Measurements from ENCODE around the gene ZIC1. TPM values are rescaled to one million over a fixed set of nuclear protein-coding genes. Genes with fewer than 3 reads are reported as not detected.

The ZIC1 gene
- total RNA-seq, 2 donors from 2014 or later = not detected

DNA sequence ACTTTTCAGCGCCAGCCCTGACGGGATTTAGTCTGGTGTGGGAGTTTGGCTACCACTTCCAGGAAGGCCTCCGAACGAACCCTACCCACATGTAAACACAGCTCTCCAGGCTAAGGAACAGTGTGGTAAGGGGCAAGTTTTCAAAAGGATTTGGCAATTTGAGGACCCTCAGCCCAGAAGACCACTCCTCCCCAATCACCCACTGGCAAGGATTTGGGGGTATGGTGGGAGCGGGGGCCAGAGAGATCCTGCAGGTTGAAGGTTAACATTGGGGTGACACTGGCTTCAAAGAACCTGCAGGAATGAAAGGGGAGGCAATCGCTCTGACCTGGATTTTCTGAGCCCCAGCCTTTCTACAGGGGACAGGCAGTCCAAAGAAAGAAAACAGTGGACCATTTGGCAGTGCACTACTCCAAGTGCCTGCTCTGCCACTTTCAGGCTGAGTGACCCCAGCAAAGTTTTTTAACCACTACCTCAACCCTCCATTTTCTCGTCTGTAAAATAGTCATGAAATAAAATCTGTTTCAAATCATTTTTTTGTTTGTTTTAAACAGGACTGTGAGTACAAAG, 37.3 kb upstream of the ZIC1 start:
- ATAC-seq (no peak), DNase-seq (no peak)
- intact Hi-C loops (cut with DNase I) = no loop called here
- Histone ChIP-seq H3K27ac (no peak overlapping the region), H3K9me3 (no peaks in the 10 kb centered on the region), H3K4me1 (no peaks in the 10 kb centered on the region), H3K36me3 (replicated peaks in 1 of 2; ENCODE audit: insufficient read depth in 1 of 2, low read depth in 2 of 2) (no peaks in the 10 kb centered on the region), H3K4me3 (no peak overlapping the region), H3K27me3 (peaks cover 0 to 12% of the 10 kb centered on the region in 2 donors)
- 5 to 8% methylated on average over 7 of the region's 7 CpGs for WGBS, 2 donors
- no peak for TF ChIP-seq POLR2A (IDR thresholded peaks at IDR 0.05)
- TF ChIP-seq, protein P1, sequence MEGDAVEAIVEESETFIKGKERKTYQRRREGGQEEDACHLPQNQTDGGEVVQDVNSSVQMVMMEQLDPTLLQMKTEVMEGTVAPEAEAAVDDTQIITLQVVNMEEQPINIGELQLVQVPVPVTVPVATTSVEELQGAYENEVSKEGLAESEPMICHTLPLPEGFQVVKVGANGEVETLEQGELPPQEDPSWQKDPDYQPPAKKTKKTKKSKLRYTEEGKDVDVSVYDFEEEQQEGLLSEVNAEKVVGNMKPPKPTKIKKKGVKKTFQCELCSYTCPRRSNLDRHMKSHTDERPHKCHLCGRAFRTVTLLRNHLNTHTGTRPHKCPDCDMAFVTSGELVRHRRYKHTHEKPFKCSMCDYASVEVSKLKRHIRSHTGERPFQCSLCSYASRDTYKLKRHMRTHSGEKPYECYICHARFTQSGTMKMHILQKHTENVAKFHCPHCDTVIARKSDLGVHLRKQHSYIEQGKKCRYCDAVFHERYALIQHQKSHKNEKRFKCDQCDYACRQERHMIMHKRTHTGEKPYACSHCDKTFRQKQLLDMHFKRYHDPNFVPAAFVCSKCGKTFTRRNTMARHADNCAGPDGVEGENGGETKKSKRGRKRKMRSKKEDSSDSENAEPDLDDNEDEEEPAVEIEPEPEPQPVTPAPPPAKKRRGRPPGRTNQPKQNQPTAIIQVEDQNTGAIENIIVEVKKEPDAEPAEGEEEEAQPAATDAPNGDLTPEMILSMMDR (IDR thresholded peaks at IDR 0.05) = no peak

DNA sequence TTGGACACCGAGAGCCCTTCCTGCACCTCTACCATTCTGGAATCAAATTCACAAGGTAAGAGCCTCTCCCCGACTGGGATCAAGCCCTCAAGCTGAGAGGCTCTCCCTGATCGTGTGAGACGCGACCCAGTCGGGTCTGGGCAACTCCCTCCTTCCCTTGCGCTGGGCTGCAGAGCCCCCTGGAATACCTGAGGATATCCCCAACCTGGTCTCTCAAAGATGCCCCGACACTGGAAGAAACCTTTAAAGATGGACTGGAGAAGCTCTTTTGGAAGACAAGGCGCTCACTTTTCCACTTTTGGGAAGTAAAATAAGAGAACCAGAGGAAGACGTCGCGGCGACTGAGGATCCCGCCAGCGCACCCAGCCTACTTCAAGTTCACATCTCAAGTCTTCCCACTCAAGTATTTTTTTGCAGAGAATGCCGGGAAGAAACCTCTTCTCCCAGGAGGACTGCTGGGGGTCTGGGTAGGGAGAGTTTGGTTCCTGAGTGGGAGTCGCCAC, 36.6 kb upstream of the ZIC1 start:
- Histone ChIP-seq H3K27me3 (peaks cover 0 to 12% of the 10 kb centered on the region in 2 donors), H3K9me3 (no peaks in the 10 kb centered on the region), H3K4me3 (no peak overlapping the region), H3K4me1 (no peaks in the 10 kb centered on the region), H3K36me3 (replicated peaks in 1 of 2; ENCODE audit: insufficient read depth in 1 of 2, low read depth in 2 of 2) (no peaks in the 10 kb centered on the region), H3K27ac (no peak overlapping the region)
- ATAC-seq (no peak), DNase-seq (no peak)
- TF ChIP-seq POLR2A (IDR thresholded peaks at IDR 0.05) = no peak
- WGBS, 2 donors = 2 to 6% methylated on average over 16 to 17 of the region's 17 CpGs
- intact Hi-C loops (cut with DNase I) = no loop called here

DNA sequence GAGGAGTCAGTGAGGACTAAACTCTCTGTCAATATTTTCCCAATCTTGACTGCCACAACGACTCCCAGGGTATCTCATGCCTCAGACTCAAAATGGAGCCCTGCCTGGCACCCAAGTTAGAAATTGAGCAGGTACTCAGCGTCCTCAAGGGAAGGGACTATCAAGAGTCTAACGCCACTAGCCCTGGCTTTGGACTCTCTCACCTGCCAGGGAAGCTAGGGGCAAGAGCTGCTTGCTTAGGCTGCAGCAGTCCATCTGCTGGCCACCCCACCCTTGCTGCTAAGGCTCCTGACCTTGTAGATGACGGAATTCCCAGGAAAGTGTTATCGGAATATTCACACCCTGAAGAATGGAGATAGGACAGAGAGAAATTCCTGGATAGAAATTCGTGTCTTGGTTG, 35.9 kb upstream of the ZIC1 start:
- TF ChIP-seq POLR2A (IDR thresholded peaks at IDR 0.05) = no peak
- TF ChIP-seq, protein P1 (IDR thresholded peaks at IDR 0.05) = no peak
- no peak for DNase-seq
- Histone ChIP-seq H3K9me3 (no peaks in the 10 kb centered on the region), H3K36me3 (replicated peaks in 1 of 2; ENCODE audit: insufficient read depth in 1 of 2, low read depth in 2 of 2) (no peaks in the 10 kb centered on the region), H3K4me1 (no peaks in the 10 kb centered on the region), H3K27me3 (peaks cover 0 to 4% of the 10 kb centered on the region in 2 donors), H3K27ac (no peak overlapping the region), H3K4me3 (no peak overlapping the region)
- intact Hi-C loops (cut with DNase I) = no loop called here
- no peak for ATAC-seq
- 1 to 7% methylated on average over 6 of the region's 6 CpGs for WGBS, 2 donors

DNA sequence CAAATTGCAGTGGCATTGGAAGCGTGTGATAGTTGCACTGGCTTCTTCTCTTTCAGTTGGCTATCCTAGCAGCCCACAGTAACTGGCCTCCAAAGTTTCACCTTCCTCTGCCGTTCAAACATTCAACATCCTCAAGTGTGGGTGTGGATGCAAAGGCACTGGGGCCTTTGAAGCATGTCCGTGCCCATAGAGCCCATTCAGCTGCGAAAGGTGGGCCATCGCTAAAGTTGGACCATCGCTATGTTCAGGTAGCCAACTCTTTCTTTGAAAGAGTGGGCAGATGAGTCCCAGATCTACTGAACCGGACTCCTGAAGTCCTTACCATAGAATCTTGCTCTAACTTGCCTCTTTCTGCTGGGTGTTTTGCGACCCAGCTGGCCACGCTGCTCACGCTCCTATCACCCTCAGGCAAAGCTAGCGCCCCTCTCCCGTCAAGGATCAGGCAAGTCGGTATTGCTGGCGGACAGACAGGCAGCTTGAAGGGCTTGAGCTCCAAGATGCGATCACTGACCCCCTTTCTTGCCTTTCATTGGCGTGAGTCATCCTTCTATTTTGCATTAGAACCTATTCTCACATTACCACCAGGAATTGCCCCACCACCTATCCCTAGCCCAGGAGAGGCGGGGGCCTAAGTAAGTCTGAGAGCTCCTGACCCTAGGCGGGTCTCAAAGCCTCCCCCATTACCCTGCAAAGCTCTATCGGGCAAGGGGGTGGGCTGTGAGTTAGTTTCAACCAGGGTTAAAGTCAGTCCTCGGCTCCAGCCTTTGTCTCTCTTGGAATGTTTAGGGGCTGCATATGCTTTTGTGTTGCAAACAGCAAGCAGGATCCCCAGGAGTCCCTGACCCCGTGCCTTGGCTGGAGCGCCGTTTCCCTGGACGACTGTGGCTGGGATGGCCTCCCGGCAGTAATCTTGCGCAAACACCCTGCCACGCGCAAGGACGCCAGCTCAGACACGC, 31.5 kb upstream of the ZIC1 start:
- 6 to 10% methylated on average over 29 to 30 of the region's 30 CpGs for WGBS, 2 donors
- Histone ChIP-seq H3K4me3 (no peak overlapping the region), H3K27me3 (peaks cover 0 to 16% of the 10 kb centered on the region in 2 donors), H3K36me3 (replicated peaks in 1 of 2; ENCODE audit: insufficient read depth in 1 of 2, low read depth in 2 of 2) (no peaks in the 10 kb centered on the region), H3K27ac (no peak overlapping the region), H3K9me3 (no peaks in the 10 kb centered on the region), H3K4me1 (no peaks in the 10 kb centered on the region)
- ATAC-seq (no peak), DNase-seq (no peak)
- TF ChIP-seq, protein P1 (IDR thresholded peaks at IDR 0.05) = no peak
- TF ChIP-seq POLR2A (IDR thresholded peaks at IDR 0.05) = no peak
- intact Hi-C loops (cut with DNase I) = no loop called here

DNA sequence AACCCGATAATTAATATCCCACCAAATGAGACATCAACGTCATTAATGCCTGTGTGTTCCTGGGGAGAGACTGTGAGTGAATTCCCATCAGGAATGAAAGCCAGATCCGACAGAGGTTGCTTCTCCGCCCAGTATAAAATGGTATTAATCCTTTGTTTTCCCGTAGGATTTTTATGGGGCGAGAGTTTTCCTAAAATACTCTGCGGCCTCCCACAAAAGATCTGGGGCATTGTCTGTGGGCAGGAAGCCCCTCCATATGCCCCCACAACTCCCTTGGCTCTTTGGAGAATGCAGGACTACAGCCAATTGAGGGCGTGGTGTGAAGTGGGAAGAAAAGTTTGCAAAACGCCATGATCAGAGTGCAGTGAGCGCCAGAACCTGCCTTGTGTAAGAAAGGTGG, 29.5 kb upstream of the ZIC1 start:
- intact Hi-C loops (cut with DNase I) = no loop called here
- Histone ChIP-seq H3K36me3 (replicated peaks in 1 of 2; ENCODE audit: insufficient read depth in 1 of 2, low read depth in 2 of 2) (no peaks in the 10 kb centered on the region), H3K9me3 (no peaks in the 10 kb centered on the region), H3K4me1 (no peaks in the 10 kb centered on the region), H3K27ac (no peak overlapping the region), H3K4me3 (no peak overlapping the region), H3K27me3 (peaks cover 0 to 18% of the 10 kb centered on the region in 2 donors)
- ATAC-seq (no peak), DNase-seq (no peak)
- TF ChIP-seq POLR2A (IDR thresholded peaks at IDR 0.05) = no peak
- TF ChIP-seq, protein P1 (IDR thresholded peaks at IDR 0.05) = no peak
- WGBS, 2 donors = 5 to 9% methylated on average over 10 of the region's 10 CpGs
